ENCODE results near the gene TMEM140. TPM values are rescaled to one million over a fixed set of nuclear protein-coding genes. Genes with fewer than 3 reads are reported as not detected.

TMEM140 gene
- polyA plus RNA-seq, 4 donors = 5.4 to 19.3 (median 12.4) TPM

GRCh38 chr7:135181261-135181928 lies 33.5 kb downstream of the TMEM140 start:
- no peak for FAIRE-seq
- H3K4me3 ChIP-seq (ENCODE audit: low read depth in 1 of 3, low read length in 3 of 3) = no peak overlapping the region

DNA sequence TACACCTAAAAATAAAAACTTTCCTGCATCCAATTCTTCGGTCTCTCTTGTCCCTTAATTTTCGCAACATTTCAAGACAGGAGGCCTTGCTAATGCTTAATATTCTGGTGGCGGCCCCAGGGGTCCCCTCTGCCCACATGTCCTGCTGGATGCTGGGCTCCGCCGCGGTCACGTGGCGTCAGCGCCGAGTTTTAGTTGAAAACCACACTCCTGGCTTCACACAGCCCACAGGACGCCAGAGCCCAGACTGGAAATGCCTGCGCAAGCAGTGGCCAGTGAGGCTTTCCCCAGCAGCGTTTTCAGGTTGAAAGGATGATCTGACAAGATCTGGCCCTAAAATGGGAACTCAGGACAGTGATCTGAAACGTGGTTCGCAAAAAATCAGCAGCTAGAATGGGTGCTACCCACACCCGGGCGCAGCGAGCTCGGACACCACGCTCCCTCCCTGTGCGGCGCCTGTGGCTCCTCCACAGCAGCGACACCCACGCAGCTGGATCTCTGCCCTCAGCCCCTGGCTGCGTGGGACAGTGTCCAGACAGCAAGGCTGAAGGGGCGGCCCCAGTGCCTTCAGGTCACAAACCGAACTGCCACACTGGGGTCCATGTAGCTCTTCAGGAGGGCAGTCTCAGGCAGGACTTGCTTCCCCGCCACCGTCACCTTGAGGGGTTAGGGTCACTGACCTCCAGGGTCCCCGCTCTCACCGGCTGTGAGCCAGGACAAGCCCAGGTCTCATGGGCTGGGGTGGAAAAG lies 34.2 kb downstream of the TMEM140 start:
- Histone ChIP-seq H3K36me3 (ENCODE audit: control insufficient read depth in 3 of 3, insufficient read depth in 2 of 3, low read depth in 1 of 3, low read length in 3 of 3) (peaks cover 5 to 34% (median 9%) of the 10 kb centered on the region in 3 donors), H3K9me3 (ENCODE audit: control insufficient read depth in 2 of 2, insufficient read depth in 1 of 2, low read depth in 1 of 2, low read length in 1 of 2) (peaks cover 4 to 49% of the 10 kb centered on the region in 2 donors), H3K27ac (ENCODE audit: low read depth in 1 of 3, low read length in 2 of 3) (no peak overlapping the region), H3K4me3 (ENCODE audit: low read depth in 1 of 3, low read length in 3 of 3) (no peak overlapping the region), H3K4me1 (ENCODE audit: control insufficient read depth in 3 of 3, insufficient read depth in 2 of 3, low read depth in 1 of 3, low read length in 2 of 3) (no peaks in the 10 kb centered on the region), H3K27me3 (ENCODE audit: control insufficient read depth in 3 of 3, insufficient read depth in 3 of 3, low read length in 3 of 3) (no peaks in the 10 kb centered on the region)
- 97 to 98% (median 97%) methylated on average over 31 of the region's 31 CpGs for WGBS, 3 donors
- DNase-seq = no peak
- no peak for FAIRE-seq

More at GRCh38 chr7:135181261-135181928, 33.5 kb downstream of the TMEM140 start:
- no peaks in the 10 kb centered on the region for H3K27me3 ChIP-seq (ENCODE audit: control insufficient read depth in 3 of 3, insufficient read depth in 3 of 3, low read length in 3 of 3)
- H3K9me3 ChIP-seq (ENCODE audit: control insufficient read depth in 2 of 2, insufficient read depth in 1 of 2, low read depth in 1 of 2, low read length in 1 of 2) = peaks cover 4 to 49% of the 10 kb centered on the region in 2 donors
- peaks cover 2 to 27% (median 4%) of the 10 kb centered on the region in 3 donors for H3K36me3 ChIP-seq (ENCODE audit: control insufficient read depth in 3 of 3, insufficient read depth in 2 of 3, low read depth in 1 of 3, low read length in 3 of 3)
- WGBS, 3 donors = 58 to 75% (median 58%) methylated on average over 3 of the region's 3 CpGs
- no peak overlapping the region for H3K27ac ChIP-seq (ENCODE audit: low read depth in 1 of 3, low read length in 2 of 3)
- no peaks in the 10 kb centered on the region for H3K4me1 ChIP-seq (ENCODE audit: control insufficient read depth in 3 of 3, insufficient read depth in 2 of 3, low read depth in 1 of 3, low read length in 2 of 3)
- DNase-seq = no peak

- Histone ChIP-seq H3K27me3 (ENCODE audit: control insufficient read depth in 3 of 3, insufficient read depth in 3 of 3, low read length in 3 of 3) (no peaks in the 10 kb centered on the region), H3K4me1 (ENCODE audit: control insufficient read depth in 3 of 3, insufficient read depth in 2 of 3, low read depth in 1 of 3, low read length in 2 of 3) (no peaks in the 10 kb centered on the region), H3K36me3 (ENCODE audit: control insufficient read depth in 3 of 3, insufficient read depth in 2 of 3, low read depth in 1 of 3, low read length in 3 of 3) (peaks cover 8 to 38% (median 11%) of the 10 kb centered on the region in 3 donors), H3K4me3 (ENCODE audit: low read depth in 1 of 3, low read length in 3 of 3) (no peak overlapping the region), H3K9me3 (ENCODE audit: control insufficient read depth in 2 of 2, insufficient read depth in 1 of 2, low read depth in 1 of 2, low read length in 1 of 2) (peaks cover 4 to 49% of the 10 kb centered on the region in 2 donors), H3K27ac (ENCODE audit: low read depth in 1 of 3, low read length in 2 of 3) (no peak overlapping the region)
- no peak for FAIRE-seq
- no peak for DNase-seq
- 94 to 96% (median 95%) methylated on average over 7 of the region's 7 CpGs for WGBS, 3 donors
Measured at GRCh38 chr7:135183478-135183877, 35.6 kb downstream of the TMEM140 start.

GRCh38 chr7:135184254-135184841 lies 36.5 kb downstream of the TMEM140 start:
- Histone ChIP-seq H3K27ac (ENCODE audit: low read depth in 1 of 3, low read length in 2 of 3) (no peak overlapping the region), H3K9me3 (ENCODE audit: control insufficient read depth in 2 of 2, insufficient read depth in 1 of 2, low read depth in 1 of 2, low read length in 1 of 2) (peaks cover 4 to 45% of the 10 kb centered on the region in 2 donors), H3K27me3 (ENCODE audit: control insufficient read depth in 3 of 3, insufficient read depth in 3 of 3, low read length in 3 of 3) (no peaks in the 10 kb centered on the region), H3K4me3 (ENCODE audit: low read depth in 1 of 3, low read length in 3 of 3) (no peak overlapping the region), H3K36me3 (ENCODE audit: control insufficient read depth in 3 of 3, insufficient read depth in 2 of 3, low read depth in 1 of 3, low read length in 3 of 3) (peaks cover 13 to 40% (median 14%) of the 10 kb centered on the region in 3 donors), H3K4me1 (ENCODE audit: control insufficient read depth in 3 of 3, insufficient read depth in 2 of 3, low read depth in 1 of 3, low read length in 2 of 3) (no peaks in the 10 kb centered on the region)
- FAIRE-seq = no peak
- no peak for DNase-seq
- 83 to 95% (median 93%) methylated on average over 4 to 5 of the region's 5 CpGs for WGBS, 3 donors

- Histone ChIP-seq H3K9me3 (ENCODE audit: control insufficient read depth in 2 of 2, insufficient read depth in 1 of 2, low read depth in 1 of 2, low read length in 1 of 2) (peaks cover 3 to 32% of the 10 kb centered on the region in 2 donors), H3K36me3 (ENCODE audit: control insufficient read depth in 3 of 3, insufficient read depth in 2 of 3, low read depth in 1 of 3, low read length in 3 of 3) (peaks cover 12 to 40% (median 14%) of the 10 kb centered on the region in 3 donors), H3K27ac (ENCODE audit: low read depth in 1 of 3, low read length in 2 of 3) (no peak overlapping the region), H3K27me3 (ENCODE audit: control insufficient read depth in 3 of 3, insufficient read depth in 3 of 3, low read length in 3 of 3) (no peaks in the 10 kb centered on the region), H3K4me1 (ENCODE audit: control insufficient read depth in 3 of 3, insufficient read depth in 2 of 3, low read depth in 1 of 3, low read length in 2 of 3) (no peaks in the 10 kb centered on the region), H3K4me3 (ENCODE audit: low read depth in 1 of 3, low read length in 3 of 3) (no peak overlapping the region)
- DNase-seq (no peak), FAIRE-seq (no peak)
- whole genome bisulfite sequencing, 3 donors = 86 to 91% (median 86%) methylated on average over 7 of the region's 7 CpGs
Measured at GRCh38 chr7:135185471-135186260, 37.8 kb downstream of the TMEM140 start.

DNA sequence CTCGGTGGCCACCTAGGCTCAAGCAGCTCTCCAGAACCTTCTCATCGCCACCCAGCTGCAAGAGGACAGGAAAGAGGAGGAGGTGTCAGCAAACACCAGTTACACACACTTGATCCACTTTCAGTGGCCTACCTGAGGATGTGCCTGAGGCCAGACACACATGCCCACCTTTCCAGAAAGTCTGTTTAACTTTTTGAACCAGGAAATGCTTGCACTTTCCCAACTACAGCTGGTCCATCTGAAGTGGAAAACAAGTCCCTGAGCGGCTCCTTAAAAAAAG lies 38.3 kb downstream of the TMEM140 start:
- peaks cover 3 to 27% of the 10 kb centered on the region in 2 donors for H3K9me3 ChIP-seq (ENCODE audit: control insufficient read depth in 2 of 2, insufficient read depth in 1 of 2, low read depth in 1 of 2, low read length in 1 of 2)
- H3K36me3 ChIP-seq (ENCODE audit: control insufficient read depth in 3 of 3, insufficient read depth in 2 of 3, low read depth in 1 of 3, low read length in 3 of 3) = peaks cover 12 to 40% (median 14%) of the 10 kb centered on the region in 3 donors
- no peak for DNase-seq
- no peak overlapping the region for H3K27ac ChIP-seq (ENCODE audit: low read depth in 1 of 3, low read length in 2 of 3)
- no peaks in the 10 kb centered on the region for H3K27me3 ChIP-seq (ENCODE audit: control insufficient read depth in 3 of 3, insufficient read depth in 3 of 3, low read length in 3 of 3)
- no peak overlapping the region for H3K4me3 ChIP-seq (ENCODE audit: low read depth in 1 of 3, low read length in 3 of 3)
- no peak for FAIRE-seq
- 90 to 93% (median 93%) methylated on average over 3 of the region's 3 CpGs for WGBS, 3 donors
- H3K4me1 ChIP-seq (ENCODE audit: control insufficient read depth in 3 of 3, insufficient read depth in 2 of 3, low read depth in 1 of 3, low read length in 2 of 3) = no peaks in the 10 kb centered on the region

- H3K4me1 ChIP-seq (ENCODE audit: control insufficient read depth in 3 of 3, insufficient read depth in 2 of 3, low read depth in 1 of 3, low read length in 2 of 3) = no peaks in the 10 kb centered on the region
- FAIRE-seq (no peak), DNase-seq (no peak)
- H3K27ac ChIP-seq (ENCODE audit: low read depth in 1 of 3, low read length in 2 of 3) = no peak overlapping the region
- peaks cover 12 to 39% (median 14%) of the 10 kb centered on the region in 3 donors for H3K36me3 ChIP-seq (ENCODE audit: control insufficient read depth in 3 of 3, insufficient read depth in 2 of 3, low read depth in 1 of 3, low read length in 3 of 3)
- peaks cover 3 to 22% of the 10 kb centered on the region in 2 donors for H3K9me3 ChIP-seq (ENCODE audit: control insufficient read depth in 2 of 2, insufficient read depth in 1 of 2, low read depth in 1 of 2, low read length in 1 of 2)
- H3K27me3 ChIP-seq (ENCODE audit: control insufficient read depth in 3 of 3, insufficient read depth in 3 of 3, low read length in 3 of 3) = no peaks in the 10 kb centered on the region
- 85 to 89% (median 87%) methylated on average over 12 of the region's 12 CpGs for WGBS, 3 donors
- no peak overlapping the region for H3K4me3 ChIP-seq (ENCODE audit: low read depth in 1 of 3, low read length in 3 of 3)
Measured at GRCh38 chr7:135186841-135187253, 39.0 kb downstream of the TMEM140 start.

All from small intestine (tissue), 7 donors.